Mucosa of descending colon (tissue), 3 donors: ENCODE results near the gene CBFB. TPM values are rescaled to one million over a fixed set of nuclear protein-coding genes. Genes with fewer than 3 reads are reported as not detected.

Experiments
- ATAC-seq: fragments of 200-7000 bp; cut with Tn5 transposase; one replicate; pipeline ENCODE4 v1.9.1; 2020; ENCODE audit warnings: mild to moderate bottlenecking, moderate library complexity
- DNase-seq, 3 donors: peaks; one replicate each; pipeline ENCODE4 v3.0.0-alpha.2; 2020
- H3K36me3 ChIP-seq: fragments of 200-600 bp; one replicate; pipeline ENCODE4 v1.8.0; 2021; ENCODE audit warnings: low read depth, mild to moderate bottlenecking
- H3K4me1 ChIP-seq: fragments of 200-600 bp; one replicate; pipeline ENCODE4 v1.8.0; 2021; ENCODE audit warnings: low read depth, mild to moderate bottlenecking
- H3K4me3 ChIP-seq: fragments of 200-600 bp; one replicate; pipeline ENCODE4 v1.8.0; 2021; ENCODE audit warnings: mild to moderate bottlenecking
- H3K9me3 ChIP-seq: fragments of 200-600 bp; one replicate; pipeline ENCODE4 v1.8.0; 2021; ENCODE audit warnings: mild to moderate bottlenecking
- intact Hi-C, 2 donors: fragments of 100-400 bp; cut with DNase I in 1 of 2; cut with micrococcal nuclease in 1 of 2; formaldehyde crosslinking; loops; one replicate each; pipeline versions ENCODE4 v1.11.0 to v1.11.1; 2022; cut with DNase I, micrococcal nuclease
- total RNA-seq, 3 donors: library from RNA; stranded (reverse); fragmentation: NEBNext Ultra II Directional in 2 of 3; extraction: Animal tissue kit (Norgen Biotek cat#: 25700) in 2 of 3; gene quantifications; one replicate each; pipeline versions ENCODE4 v1.2.1 to v1.2.4, GENCODE V29; 2021 to 2023
- TF ChIP-seq, protein P1 (sequence below): fragments of 200-600 bp; IDR thresholded peaks from one replicate; pipeline ENCODE4 v1.8.0; 2022; ENCODE audit warnings: antibody characterized with exemption, mild to moderate bottlenecking
- donor health status: DM: no; HTN: no; CAD: no; lungs with moderate emphysema.
- donor health status: DM: no; HTN: no; CAD: no.
- donor health status: DM: no; HTN: yes; CAD: no.

Gene CBFB
- total RNA-seq, 3 donors from 2014 or later: 26.3 to 35.5 (median 26.8) TPM

DNA sequence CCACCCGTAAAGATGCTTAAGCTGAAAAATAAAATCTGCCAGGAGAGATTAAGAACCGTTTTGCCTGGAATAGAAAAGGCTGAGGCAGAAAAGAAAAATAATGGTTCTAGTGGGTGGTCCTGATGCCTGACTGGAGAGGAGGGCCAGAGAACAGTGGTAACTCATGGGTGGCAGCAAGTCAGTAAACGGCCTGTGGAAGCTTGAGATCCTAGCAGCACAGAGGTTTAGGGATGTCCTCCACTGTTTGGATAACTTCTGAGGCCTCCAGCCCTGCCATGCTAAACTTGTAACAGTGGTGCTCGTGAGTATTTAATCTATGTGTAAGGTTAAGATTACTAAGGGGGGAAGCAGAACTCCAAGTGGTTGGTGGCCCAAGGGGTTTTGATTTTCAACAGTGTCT, 59.6 kb downstream of the CBFB start:
- DNase-seq: no peak
- TF ChIP-seq, protein P1, sequence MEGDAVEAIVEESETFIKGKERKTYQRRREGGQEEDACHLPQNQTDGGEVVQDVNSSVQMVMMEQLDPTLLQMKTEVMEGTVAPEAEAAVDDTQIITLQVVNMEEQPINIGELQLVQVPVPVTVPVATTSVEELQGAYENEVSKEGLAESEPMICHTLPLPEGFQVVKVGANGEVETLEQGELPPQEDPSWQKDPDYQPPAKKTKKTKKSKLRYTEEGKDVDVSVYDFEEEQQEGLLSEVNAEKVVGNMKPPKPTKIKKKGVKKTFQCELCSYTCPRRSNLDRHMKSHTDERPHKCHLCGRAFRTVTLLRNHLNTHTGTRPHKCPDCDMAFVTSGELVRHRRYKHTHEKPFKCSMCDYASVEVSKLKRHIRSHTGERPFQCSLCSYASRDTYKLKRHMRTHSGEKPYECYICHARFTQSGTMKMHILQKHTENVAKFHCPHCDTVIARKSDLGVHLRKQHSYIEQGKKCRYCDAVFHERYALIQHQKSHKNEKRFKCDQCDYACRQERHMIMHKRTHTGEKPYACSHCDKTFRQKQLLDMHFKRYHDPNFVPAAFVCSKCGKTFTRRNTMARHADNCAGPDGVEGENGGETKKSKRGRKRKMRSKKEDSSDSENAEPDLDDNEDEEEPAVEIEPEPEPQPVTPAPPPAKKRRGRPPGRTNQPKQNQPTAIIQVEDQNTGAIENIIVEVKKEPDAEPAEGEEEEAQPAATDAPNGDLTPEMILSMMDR: no peak
- no peak for ATAC-seq
- Histone ChIP-seq H3K9me3 (no peaks in the 10 kb centered on the region), H3K4me3 (no peak overlapping the region), H3K36me3 (no peaks in the 10 kb centered on the region), H3K4me1 (no peaks in the 10 kb centered on the region)
- intact Hi-C loops: no loop called here

DNA sequence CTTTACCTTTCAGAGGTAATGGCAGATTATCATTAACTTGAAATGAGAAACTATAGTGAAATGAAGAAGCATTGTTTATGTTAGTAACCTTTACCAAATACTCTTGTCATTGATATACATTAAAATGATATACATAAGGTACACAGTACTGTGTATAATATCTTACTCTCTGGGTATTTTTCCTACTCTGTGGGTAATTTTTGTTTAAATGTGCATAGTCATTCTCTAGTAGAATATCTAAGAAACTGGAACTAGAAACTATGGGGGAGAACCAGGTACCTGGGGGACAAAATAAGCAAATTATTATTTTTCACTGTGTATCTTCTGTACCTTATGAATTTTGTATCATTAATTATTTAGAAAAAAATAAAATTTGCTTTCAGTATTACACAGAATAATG, 60.2 kb downstream of the CBFB start:
- no peaks in the 10 kb centered on the region for H3K9me3 ChIP-seq
- TF ChIP-seq, protein P1: no peak
- no peaks in the 10 kb centered on the region for H3K36me3 ChIP-seq
- ATAC-seq (no peak), DNase-seq (no peak)
- H3K4me1 ChIP-seq: no peaks in the 10 kb centered on the region
- H3K4me3 ChIP-seq: no peak overlapping the region
- intact Hi-C loops: no loop called here

DNA sequence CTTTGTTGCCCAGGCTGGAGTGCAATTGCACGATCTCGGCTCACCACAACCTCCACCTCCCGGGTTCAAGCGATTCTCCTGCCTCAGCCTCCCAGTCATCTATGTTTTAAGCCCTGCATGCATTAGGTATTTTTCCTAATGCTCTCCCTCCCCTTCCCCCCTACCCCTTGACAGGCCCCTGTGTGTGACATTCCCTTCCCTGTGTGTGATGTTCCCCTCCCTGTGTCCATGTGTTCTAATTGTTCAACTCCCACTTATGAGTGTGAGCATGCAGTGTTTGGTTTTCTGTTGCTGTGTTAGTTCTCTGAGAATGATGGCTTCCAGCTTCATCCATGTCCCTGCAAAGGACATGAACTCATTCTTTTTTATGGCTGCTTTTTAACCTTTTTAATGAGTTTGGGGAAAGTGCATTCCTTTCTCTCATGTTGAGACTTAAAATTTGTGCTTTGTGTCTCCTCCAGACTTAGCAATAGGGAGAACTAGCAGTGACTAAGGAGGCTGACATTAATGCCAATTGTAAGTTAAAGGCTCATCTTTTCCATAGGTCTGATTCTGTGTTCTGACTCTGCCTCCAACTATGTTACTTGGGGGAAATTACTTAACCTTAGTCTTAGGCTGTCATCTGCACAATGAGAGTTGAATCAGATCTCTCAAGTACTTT, 63.1 kb downstream of the CBFB start:
- no peak overlapping the region for H3K4me3 ChIP-seq
- DNase-seq (no peak), ATAC-seq (no peak)
- no peaks in the 10 kb centered on the region for H3K9me3 ChIP-seq
- no peaks in the 10 kb centered on the region for H3K4me1 ChIP-seq
- H3K36me3 ChIP-seq: no peaks in the 10 kb centered on the region
- TF ChIP-seq, protein P1: no peak
- intact Hi-C loops: no loop called here

DNA sequence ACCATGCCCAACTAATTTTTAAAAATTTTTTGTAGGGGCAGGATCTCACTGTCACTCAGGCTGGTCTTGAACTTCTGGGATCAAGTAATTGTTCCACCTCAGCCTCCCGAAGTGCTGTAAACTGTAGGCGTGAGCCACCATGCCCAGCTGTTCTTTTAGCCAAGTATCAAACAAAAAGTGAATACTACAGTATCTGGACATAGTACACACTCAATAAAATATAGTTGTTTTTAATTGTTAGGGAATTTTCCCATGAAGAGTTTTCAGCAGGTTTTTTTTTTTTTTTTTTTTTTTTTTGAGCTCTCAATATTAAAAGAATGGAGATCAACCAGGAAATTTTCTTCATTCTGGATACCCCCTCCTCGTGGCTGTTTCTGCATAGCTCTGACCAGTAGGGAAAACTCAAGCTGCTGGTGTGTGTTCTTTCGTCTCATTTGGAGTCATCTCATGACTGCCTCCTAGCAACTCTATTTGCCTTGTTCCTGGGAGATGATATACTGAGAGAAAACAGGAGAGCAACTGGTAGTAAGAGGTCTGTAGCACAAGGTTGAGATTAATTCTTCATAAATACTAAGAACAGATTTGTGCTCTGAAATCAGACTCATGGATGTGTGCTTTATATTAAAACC, 64.3 kb downstream of the CBFB start:
- Histone ChIP-seq H3K4me3 (no peak overlapping the region), H3K36me3 (no peaks in the 10 kb centered on the region), H3K9me3 (no peaks in the 10 kb centered on the region), H3K4me1 (no peaks in the 10 kb centered on the region)
- DNase-seq (no peak), ATAC-seq (no peak)
- TF ChIP-seq, protein P1: no peak
- intact Hi-C loops: no loop called here

DNA sequence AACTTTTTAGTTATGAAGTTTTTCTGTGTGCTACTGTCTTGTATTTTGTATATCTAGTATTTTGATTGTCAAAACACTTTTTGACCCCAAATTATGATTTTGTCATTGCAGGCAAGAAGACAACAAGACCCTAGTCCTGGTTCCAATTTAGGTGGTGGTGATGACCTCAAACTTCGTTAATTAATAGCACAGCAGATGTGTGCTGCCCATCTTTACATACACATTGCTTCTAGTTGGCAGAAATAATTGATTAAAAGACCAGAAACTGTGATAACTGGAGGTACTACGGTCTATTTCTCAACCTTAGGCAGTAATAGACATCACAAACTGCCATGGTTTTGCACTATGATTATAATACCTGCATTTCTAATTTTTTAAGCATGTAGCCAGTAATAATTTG, 69.7 kb downstream of the CBFB start:
- H3K4me1 ChIP-seq: no peaks in the 10 kb centered on the region
- no peak for ATAC-seq
- no peak for DNase-seq
- no peaks in the 10 kb centered on the region for H3K9me3 ChIP-seq
- no peak overlapping the region for H3K4me3 ChIP-seq
- no peaks in the 10 kb centered on the region for H3K36me3 ChIP-seq
- TF ChIP-seq, protein P1: no peak
- intact Hi-C loops: no loop called here
